HT1080 (cell line): ENCODE results near the gene C11orf86. TPM values are rescaled to one million over a fixed set of nuclear protein-coding genes. Genes with fewer than 3 reads are reported as not detected.

Experiments
- DNase-seq: peaks from one replicate; pipeline ENCODE4 v3.0.0-alpha.2; 2015; ENCODE audit warnings: low read depth
- total RNA-seq: library from RNA; depleted of rRNA; stranded (reverse); fragments of >200 nt; shearing (Covaris generic); gene quantifications from 2 replicates; pipeline ENCODE4 v1.2.3, GENCODE V29; 2014

C11orf86 gene
- total RNA-seq, 1 experiment from 2014 or later, result not detected

GRCh38 chr11:66966351-66966750, 8.8 kb upstream of the C11orf86 start:
- DNase-seq, result no peak

- peak; percentile 88 for DNase-seq
Observed at GRCh38 chr11:66967670-66968425, 7.3 kb upstream of the C11orf86 start.

- DNase-seq, result no peak
Observed at GRCh38 chr11:66969584-66970225, 5.4 kb upstream of the C11orf86 start.

GRCh38 chr11:66970371-66970806, 4.7 kb upstream of the C11orf86 start:
- DNase-seq, result no peak

GRCh38 chr11:66970807-66971442, 4.2 kb upstream of the C11orf86 start:
- peak; percentile 98 for DNase-seq

GRCh38 chr11:66971488-66971887, 3.6 kb upstream of the C11orf86 start:
- peak; percentile 23 for DNase-seq

- DNase-seq, result no peak
Observed at GRCh38 chr11:66973956-66974580, 1.0 kb upstream of the C11orf86 start.

GRCh38 chr11:66975405-66976027, 412 bp downstream of the C11orf86 start:
- no peak for DNase-seq

- DNase-seq, result peak; percentile 35
Observed at GRCh38 chr11:66976028-66976467, 944 bp downstream of the C11orf86 start.

- no peak for DNase-seq
Observed at GRCh38 chr11:66976925-66977324, 1.8 kb downstream of the C11orf86 start.

GRCh38 chr11:66978229-66978628, 3.1 kb downstream of the C11orf86 start:
- no peak for DNase-seq

- DNase-seq, result no peak
Observed at GRCh38 chr11:66978717-66979116, 3.6 kb downstream of the C11orf86 start.

GRCh38 chr11:66979336-66979980, 4.4 kb downstream of the C11orf86 start:
- DNase-seq, result peak; percentile 55

- DNase-seq, result peak; percentile 95
Observed at GRCh38 chr11:66981976-66982578, 7.0 kb downstream of the C11orf86 start.

GRCh38 chr11:66983275-66983924, 8.3 kb downstream of the C11orf86 start:
- no peak for DNase-seq

GRCh38 chr11:66985508-66986177, 10.5 kb downstream of the C11orf86 start:
- no peak for DNase-seq

GRCh38 chr11:66986178-66986545, 11.1 kb downstream of the C11orf86 start:
- DNase-seq, result no peak

- DNase-seq, result no peak
Observed at GRCh38 chr11:66987158-66987620, 12.1 kb downstream of the C11orf86 start.

- no peak for DNase-seq
Observed at GRCh38 chr11:66987924-66988637, 13.0 kb downstream of the C11orf86 start.
